SU-DHL-6 (cell line): ENCODE results near the gene GSG1L2.

ENCODE experiments used
- H2AFZ ChIP-seq: fragments of 200-600 bp; sonication (generic); 2 replicates; pipeline ENCODE4 v1.6.1; 2014; ENCODE audit warnings: low read depth, mild to moderate bottlenecking, moderate library complexity, mixed read lengths, antibody characterized with exemption, low read length; ENCODE audit not compliant: severe bottlenecking
- H3F3A ChIP-seq: fragments of 200-600 bp; shearing (Covaris generic); 2 replicates; pipeline ENCODE4 v1.6.0; 2016; ENCODE audit warnings: antibody characterized with exemption, mild to moderate bottlenecking; ENCODE audit not compliant: insufficient read depth
- H3K27ac ChIP-seq: fragments of 200-600 bp; sonication (generic); 2 replicates; pipeline ENCODE4 v1.5.1; 2016; ENCODE audit warnings: low read depth, mild to moderate bottlenecking, low read length, moderate library complexity, mixed read lengths
- H3K27me3 ChIP-seq: fragments of 200-600 bp; sonication (generic), shearing (Covaris generic); 2 replicates; pipeline ENCODE4 v1.6.0; 2014; ENCODE audit warnings: mild to moderate bottlenecking, low read length
- H3K36me3 ChIP-seq: fragments of 200-600 bp; sonication (generic); 2 replicates; pipeline ENCODE4 v1.6.1; 2014; ENCODE audit warnings: mild to moderate bottlenecking, low read length, mixed read lengths
- H3K4me2 ChIP-seq: fragments of 300-600, 200-600 bp; shearing (Covaris generic), sonication (generic); 2 replicates; pipeline ENCODE4 v1.6.0; 2014; ENCODE audit warnings: low read length, low read depth, mild to moderate bottlenecking; ENCODE audit not compliant: poor library complexity, severe bottlenecking
- H3K4me3 ChIP-seq: fragments of 200-600 bp; sonication (generic); 2 replicates; pipeline ENCODE4 v1.5.1; 2014; ENCODE audit warnings: antibody characterized with exemption, low read length, mild to moderate bottlenecking, mixed read lengths; ENCODE audit not compliant: insufficient read depth, poor library complexity, severe bottlenecking
- H3K79me2 ChIP-seq: fragments of 200-600 bp; sonication (generic); 2 replicates; pipeline ENCODE4 v1.6.1; 2014; ENCODE audit warnings: mild to moderate bottlenecking, low read length, moderate library complexity; ENCODE audit not compliant: insufficient read depth
- H3K9ac ChIP-seq: fragments of 200-600 bp; sonication (generic); 2 replicates; pipeline ENCODE4 v1.7.0; 2014; ENCODE audit warnings: mild to moderate bottlenecking, low read length
- H3K9me2 ChIP-seq: fragments of 200-600 bp; sonication (generic); replicated peaks from 2 replicates; pipeline ENCODE4 v1.6.1; 2014; ENCODE audit warnings: low read length; ENCODE audit not compliant: insufficient read depth
- H3K9me3 ChIP-seq: fragments of 200-600 bp; sonication (generic); 2 replicates; pipeline ENCODE4 v1.6.1; 2014; ENCODE audit warnings: low read length, mixed read lengths; ENCODE audit not compliant: insufficient read depth
- H4K20me1 ChIP-seq: fragments of 200-600 bp; sonication (generic); 2 replicates; pipeline ENCODE4 v1.6.1; 2014; ENCODE audit warnings: low read depth, mild to moderate bottlenecking, antibody characterized with exemption, low read length, moderate library complexity, mixed read lengths
- EZH2phosphoT487 ChIP-seq: fragments of 200-600 bp; sonication (generic), shearing (Covaris generic); conservative IDR thresholded peaks from 2 replicates; pipeline ENCODE4 v1.6.1; 2018; ENCODE audit warnings: mild to moderate bottlenecking, antibody characterized with exemption, low read length, moderate library complexity, mixed read lengths
- TF ChIP-seq, protein P1 (sequence below): fragments of 200-600 bp; sonication (generic); IDR thresholded peaks from one replicate; pipeline ENCODE4 v1.5.1; 2017; ENCODE audit warnings: antibody characterized with exemption, mild to moderate bottlenecking, low read length, moderate library complexity; ENCODE audit not compliant: insufficient read depth, poor library complexity, severe bottlenecking

Gene GSG1L2

DNA sequence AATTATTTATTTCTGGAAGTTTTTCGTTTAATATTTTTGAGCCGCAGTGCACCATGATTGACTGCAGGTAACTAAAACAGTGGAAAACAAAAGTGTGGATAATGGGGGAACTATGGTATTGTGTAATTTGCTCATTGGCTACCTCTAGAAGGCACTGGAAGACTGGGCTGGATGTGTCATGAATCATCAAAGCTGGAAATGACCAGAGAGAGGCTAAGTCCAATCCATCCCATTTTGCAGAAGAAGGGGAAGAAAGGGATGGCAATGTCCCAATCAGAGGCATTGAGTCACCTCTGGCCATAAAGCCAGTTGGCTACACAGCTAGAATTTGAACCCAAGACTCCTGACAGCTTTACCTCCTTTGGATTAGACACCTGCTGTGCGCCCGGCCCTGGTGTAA is 33.2 kb upstream of the GSG1L2 start:
- no peak overlapping the region for H3K27ac ChIP-seq
- H4K20me1 ChIP-seq, result no peaks in the 10 kb centered on the region

DNA sequence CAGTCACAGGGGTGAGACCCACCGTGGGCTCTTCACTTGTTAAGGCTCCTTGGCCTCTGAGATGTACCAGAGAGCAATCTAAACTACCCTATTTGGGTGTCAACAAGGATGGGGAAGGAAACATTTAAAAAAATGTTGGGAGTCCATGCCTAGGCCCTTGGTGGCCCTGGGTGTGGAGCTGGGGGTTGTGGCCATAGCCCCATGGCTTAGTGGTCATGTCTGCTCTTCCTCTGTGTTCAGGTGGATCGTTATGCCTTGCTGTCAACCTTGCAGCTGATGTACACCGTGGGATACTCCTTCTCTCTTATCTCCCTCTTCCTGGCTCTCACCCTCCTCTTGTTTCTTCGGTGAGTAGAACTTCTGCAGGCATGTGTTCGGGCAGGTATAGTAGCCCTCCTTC is 32.4 kb upstream of the GSG1L2 start:
- H3K4me3 ChIP-seq, result no peak overlapping the region
- TF ChIP-seq, protein P1, sequence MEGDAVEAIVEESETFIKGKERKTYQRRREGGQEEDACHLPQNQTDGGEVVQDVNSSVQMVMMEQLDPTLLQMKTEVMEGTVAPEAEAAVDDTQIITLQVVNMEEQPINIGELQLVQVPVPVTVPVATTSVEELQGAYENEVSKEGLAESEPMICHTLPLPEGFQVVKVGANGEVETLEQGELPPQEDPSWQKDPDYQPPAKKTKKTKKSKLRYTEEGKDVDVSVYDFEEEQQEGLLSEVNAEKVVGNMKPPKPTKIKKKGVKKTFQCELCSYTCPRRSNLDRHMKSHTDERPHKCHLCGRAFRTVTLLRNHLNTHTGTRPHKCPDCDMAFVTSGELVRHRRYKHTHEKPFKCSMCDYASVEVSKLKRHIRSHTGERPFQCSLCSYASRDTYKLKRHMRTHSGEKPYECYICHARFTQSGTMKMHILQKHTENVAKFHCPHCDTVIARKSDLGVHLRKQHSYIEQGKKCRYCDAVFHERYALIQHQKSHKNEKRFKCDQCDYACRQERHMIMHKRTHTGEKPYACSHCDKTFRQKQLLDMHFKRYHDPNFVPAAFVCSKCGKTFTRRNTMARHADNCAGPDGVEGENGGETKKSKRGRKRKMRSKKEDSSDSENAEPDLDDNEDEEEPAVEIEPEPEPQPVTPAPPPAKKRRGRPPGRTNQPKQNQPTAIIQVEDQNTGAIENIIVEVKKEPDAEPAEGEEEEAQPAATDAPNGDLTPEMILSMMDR, result no peak
- TF ChIP-seq EZH2phosphoT487, result no peak

More for the DNA sequence above, 33.2 kb upstream of the GSG1L2 start:
- Histone ChIP-seq H3K4me2 (no peak overlapping the region), H3K9me3 (no peaks in the 10 kb centered on the region), H3K9ac (no peak overlapping the region), H3K27me3 (no peaks in the 10 kb centered on the region), H3K9me2 (no peaks in the 10 kb centered on the region), H3K4me3 (no peak overlapping the region), H3K36me3 (no peaks in the 10 kb centered on the region), H3K79me2 (no peaks in the 10 kb centered on the region), H3F3A (no peaks in the 10 kb centered on the region), H2AFZ (no peak overlapping the region)
- TF ChIP-seq, protein P1, result no peak
- TF ChIP-seq EZH2phosphoT487, result no peak

DNA sequence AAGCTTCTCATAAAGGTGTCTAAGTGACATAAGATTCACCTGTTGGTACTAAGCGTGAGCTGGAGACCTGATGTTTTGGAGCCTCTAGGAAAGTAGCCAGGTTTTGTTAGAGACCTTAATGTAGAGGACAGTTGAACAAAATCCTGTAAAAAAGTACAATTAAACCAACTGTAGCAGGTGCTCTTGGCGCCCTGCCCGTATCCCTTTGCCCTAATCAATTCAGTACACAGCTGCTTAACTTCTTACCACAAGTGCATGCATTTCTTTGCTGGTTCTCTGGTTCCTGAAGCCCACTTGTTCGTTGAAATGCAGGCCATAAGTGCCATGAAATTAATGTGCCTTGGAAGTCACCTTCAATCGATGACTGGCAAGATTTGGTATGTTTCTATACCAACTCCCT is 28.3 kb upstream of the GSG1L2 start:
- TF ChIP-seq, protein P1, result no peak
- no peak for TF ChIP-seq EZH2phosphoT487
- Histone ChIP-seq H3F3A (no peaks in the 10 kb centered on the region), H3K4me3 (no peak overlapping the region), H3K79me2 (no peaks in the 10 kb centered on the region), H3K9ac (no peak overlapping the region), H3K27me3 (no peaks in the 10 kb centered on the region), H3K27ac (no peak overlapping the region), H3K9me3 (no peaks in the 10 kb centered on the region), H3K36me3 (no peaks in the 10 kb centered on the region), H3K4me2 (no peak overlapping the region), H2AFZ (no peak overlapping the region), H4K20me1 (no peaks in the 10 kb centered on the region), H3K9me2 (no peaks in the 10 kb centered on the region)

More for the DNA sequence above, 32.4 kb upstream of the GSG1L2 start:
- H3K36me3 ChIP-seq, result no peaks in the 10 kb centered on the region
- H3K4me2 ChIP-seq, result no peak overlapping the region
- H3K27me3 ChIP-seq, result no peaks in the 10 kb centered on the region
- no peak overlapping the region for H2AFZ ChIP-seq
- no peaks in the 10 kb centered on the region for H3K9me2 ChIP-seq
- no peak overlapping the region for H3K9ac ChIP-seq
- no peak overlapping the region for H3K27ac ChIP-seq
- H3K79me2 ChIP-seq, result no peaks in the 10 kb centered on the region
- no peaks in the 10 kb centered on the region for H4K20me1 ChIP-seq
- H3K9me3 ChIP-seq, result no peaks in the 10 kb centered on the region
- no peaks in the 10 kb centered on the region for H3F3A ChIP-seq

DNA sequence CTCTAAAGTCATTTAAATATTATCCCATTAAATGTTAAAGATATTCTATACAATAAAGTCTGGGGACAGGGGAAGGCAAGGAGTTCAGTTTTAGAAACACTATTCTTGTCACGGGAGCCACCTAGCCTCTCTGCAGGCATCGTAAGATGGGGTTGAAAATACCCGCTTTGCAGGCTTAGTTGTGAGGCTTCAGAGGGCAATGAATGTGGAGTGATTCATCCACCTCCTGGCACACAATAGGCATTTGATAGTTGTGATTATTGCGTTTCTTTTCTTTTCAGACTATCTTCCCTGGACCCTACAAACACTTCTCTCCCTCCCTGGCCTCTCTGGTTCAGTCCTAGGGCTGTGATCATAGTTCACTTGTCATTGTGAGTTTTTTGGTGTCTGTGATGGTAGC is 23.4 kb upstream of the GSG1L2 start:
- no peak overlapping the region for H3K27ac ChIP-seq
- no peak overlapping the region for H3K9ac ChIP-seq
- H3K9me2 ChIP-seq, result no peaks in the 10 kb centered on the region
- no peaks in the 10 kb centered on the region for H3F3A ChIP-seq
- H4K20me1 ChIP-seq, result no peaks in the 10 kb centered on the region
- no peak overlapping the region for H3K4me2 ChIP-seq
- no peak overlapping the region for H3K4me3 ChIP-seq
- no peaks in the 10 kb centered on the region for H3K36me3 ChIP-seq
- no peaks in the 10 kb centered on the region for H3K79me2 ChIP-seq
- H3K27me3 ChIP-seq, result no peaks in the 10 kb centered on the region
- no peaks in the 10 kb centered on the region for H3K9me3 ChIP-seq
- H2AFZ ChIP-seq, result no peak overlapping the region
- TF ChIP-seq EZH2phosphoT487, result no peak
- TF ChIP-seq, protein P1, result no peak
